H9 (cell line): ENCODE results near the gene SDHAF3. TPM values are rescaled to one million over a fixed set of nuclear protein-coding genes. Genes with fewer than 3 reads are reported as not detected.

Source experiments
- DNase-seq: peaks from one replicate; pipeline ENCODE4 v3.0.0-alpha.2; 2017
- H2AFZ ChIP-seq: one replicate; pipeline ENCODE4 v1.6.1; 2013; ENCODE audit warnings: mild to moderate bottlenecking, low read length, control low read depth, moderate library complexity
- H2AK5ac ChIP-seq: 2 replicates; pipeline ENCODE4 v1.6.1; 2013; ENCODE audit warnings: low read length, control low read depth, mixed read lengths; ENCODE audit not compliant: insufficient read length
- H2BK120ac ChIP-seq: one replicate; pipeline ENCODE4 v1.6.1; 2013; ENCODE audit warnings: low read depth, mild to moderate bottlenecking, low read length, control low read depth, inconsistent platforms; ENCODE audit not compliant: poor library complexity, severe bottlenecking
- H2BK12ac ChIP-seq: 2 replicates; pipeline ENCODE4 v1.6.1; 2013; ENCODE audit warnings: low read length, control low read depth, mixed read lengths, low read depth; ENCODE audit not compliant: insufficient read length
- H2BK15ac ChIP-seq: 2 replicates; pipeline ENCODE4 v1.6.1; 2013; ENCODE audit warnings: low read depth, low read length, control low read depth
- H2BK20ac ChIP-seq: one replicate; pipeline ENCODE4 v1.6.1; 2013; ENCODE audit warnings: low read depth, mild to moderate bottlenecking, low read length, control low read depth, inconsistent platforms; ENCODE audit not compliant: poor library complexity, severe bottlenecking
- H2BK5ac ChIP-seq: 2 replicates; pipeline ENCODE4 v1.6.1; 2013; ENCODE audit warnings: low read length, control low read depth, mixed read lengths; ENCODE audit not compliant: insufficient read length
- H3K14ac ChIP-seq: 2 replicates; pipeline ENCODE4 v1.6.1; 2013; ENCODE audit warnings: low read length, control low read depth; ENCODE audit not compliant: insufficient read depth
- H3K18ac ChIP-seq: 2 replicates; pipeline ENCODE4 v1.6.1; 2013; ENCODE audit warnings: low read depth, mild to moderate bottlenecking, mixed read lengths, low read length, control low read depth; ENCODE audit not compliant: insufficient read length
- H3K23ac ChIP-seq: 2 replicates; pipeline ENCODE4 v1.6.1; 2013; ENCODE audit warnings: low read length, control low read depth, mixed read lengths, low read depth; ENCODE audit not compliant: insufficient read length
- H3K23me2 ChIP-seq: 2 replicates; pipeline ENCODE4 v1.6.1; 2013; ENCODE audit warnings: low read depth, mild to moderate bottlenecking, mixed read lengths, low read length, control low read depth; ENCODE audit not compliant: insufficient read length, poor library complexity, severe bottlenecking
- H3K27ac ChIP-seq: 2 replicates; pipeline ENCODE4 v1.5.1; 2013; ENCODE audit warnings: low read length, control low read depth, mixed read lengths, low read depth; ENCODE audit not compliant: insufficient read length
- H3K27me3 ChIP-seq: 2 replicates; pipeline ENCODE4 v1.6.1; 2013; ENCODE audit warnings: low read length, control low read depth, inconsistent platforms; ENCODE audit not compliant: insufficient read depth
- H3K4ac ChIP-seq: 2 replicates; pipeline ENCODE4 v1.6.1; 2013; ENCODE audit warnings: low read depth, mild to moderate bottlenecking, control low read depth, inconsistent platforms, low read length, moderate library complexity
- H3K4me1 ChIP-seq: 2 replicates; pipeline ENCODE4 v1.6.1; 2013; ENCODE audit warnings: low read length, control low read depth, inconsistent platforms; ENCODE audit not compliant: insufficient read depth
- H3K4me2 ChIP-seq: 2 replicates; pipeline ENCODE4 v1.6.1; 2013; ENCODE audit warnings: low read length, control low read depth, mixed read lengths; ENCODE audit not compliant: insufficient read length, insufficient read depth
- H3K56ac ChIP-seq: 2 replicates; pipeline ENCODE4 v1.6.1; 2013; ENCODE audit warnings: low read depth, mild to moderate bottlenecking, mixed read lengths, low read length, control low read depth; ENCODE audit not compliant: insufficient read length
- H3K79me1 ChIP-seq: 2 replicates; pipeline ENCODE4 v1.6.1; 2013; ENCODE audit warnings: low read depth, mild to moderate bottlenecking, moderate library complexity, low read length, control low read depth, inconsistent platforms; ENCODE audit not compliant: insufficient read depth, poor library complexity, severe bottlenecking
- H3K79me2 ChIP-seq: 2 replicates; pipeline ENCODE4 v1.6.1; 2013; ENCODE audit warnings: low read length, control low read depth, inconsistent platforms; ENCODE audit not compliant: insufficient read depth
- H3K9ac ChIP-seq: 2 replicates; pipeline ENCODE4 v1.6.1; 2013; ENCODE audit warnings: low read length, control low read depth, mixed read lengths; ENCODE audit not compliant: insufficient read length; ENCODE audit errors: extremely low read depth
- H3K9me3 ChIP-seq: one replicate; pipeline ENCODE4 v1.6.1; 2013; ENCODE audit warnings: low read depth, low read length, inconsistent platforms; ENCODE audit not compliant: control insufficient read depth
- H3T11ph ChIP-seq: one replicate; pipeline ENCODE4 v1.6.1; 2013; ENCODE audit warnings: mild to moderate bottlenecking, low read length, control low read depth, inconsistent platforms
- H4K20me1 ChIP-seq: one replicate; pipeline ENCODE4 v1.6.1; 2013; ENCODE audit not compliant: control insufficient read depth, insufficient read length, insufficient read depth
- H4K5ac ChIP-seq: 2 replicates; pipeline ENCODE4 v1.6.1; 2013; ENCODE audit warnings: low read depth, mild to moderate bottlenecking, mixed read lengths, low read length, control low read depth; ENCODE audit not compliant: insufficient read length
- H4K8ac ChIP-seq: replicated peaks from 2 replicates; pipeline ENCODE4 v1.6.1; 2013; ENCODE audit warnings: low read length, control low read depth, mixed read lengths, low read depth; ENCODE audit not compliant: insufficient read length
- H4K91ac ChIP-seq: 2 replicates; pipeline ENCODE4 v1.6.1; 2013; ENCODE audit warnings: low read depth, mild to moderate bottlenecking, moderate library complexity, mixed read lengths, low read length, control low read depth; ENCODE audit not compliant: insufficient read length
- H3K27ac Mint-ChIP-seq, 3 experiments: 2 replicates in 2 of 3; 3 replicates in 1 of 3; pipeline ENCODE4 v1.8.0; 2020 to 2021; ENCODE audit warnings: mixed read lengths in 3 of 3, mild to moderate bottlenecking in 1 of 3, moderate library complexity in 1 of 3
- H3K27me3 Mint-ChIP-seq: 2 replicates; pipeline ENCODE4 v1.8.0; 2021; ENCODE audit warnings: low read depth, mild to moderate bottlenecking, moderate library complexity, mixed read lengths
- H3K36me3 Mint-ChIP-seq, 3 experiments: 2 replicates in 2 of 3; 3 replicates in 1 of 3; pipeline ENCODE4 v1.8.0; 2020 to 2021; ENCODE audit warnings: low read depth in 3 of 3, mixed read lengths in 3 of 3; ENCODE audit not compliant: insufficient read depth in 1 of 3
- H3K4me1 Mint-ChIP-seq, 2 experiments: 2 replicates each; pipeline ENCODE4 v1.8.0; 2020; ENCODE audit warnings: mixed read lengths in 2 of 2
- H3K4me3 Mint-ChIP-seq, 2 experiments: 2 replicates in 1 of 2; 3 replicates in 1 of 2; pipeline ENCODE4 v1.8.0; 2020 to 2021; ENCODE audit warnings: mild to moderate bottlenecking in 2 of 2, mixed read lengths in 2 of 2, moderate library complexity in 1 of 2
- H3K9me3 Mint-ChIP-seq, 2 experiments: 2 replicates in 1 of 2; 3 replicates in 1 of 2; pipeline ENCODE4 v1.8.0; 2020; ENCODE audit warnings: mild to moderate bottlenecking in 2 of 2, mixed read lengths in 2 of 2, moderate library complexity in 1 of 2
- CTCF ChIP-seq: fragments of 200-600 bp; sonication (generic); conservative IDR thresholded peaks from 3 replicates; pipeline ENCODE4 v1.8.0; 2021; ENCODE audit warnings: antibody characterized with exemption, mild to moderate bottlenecking
- WGBS: extraction: QIAGEN DNeasy Blood & Tissue Kit; methylation state at CpG from one replicate; pipeline ENCODE4 v1.1.7; 2013; ENCODE audit warnings: missing lambda C conversion rate, low lambda C conversion rate, mixed read lengths; ENCODE audit not compliant: insufficient read length; ENCODE audit errors: extremely low coverage; 5-methylcytosine and 5-hydroxymethylcytosine counted together
- total RNA-seq: library from RNA; stranded (reverse); gene quantifications from 2 replicates; pipeline ENCODE4 v1.2.1, GENCODE V29; 2021

Gene SDHAF3
- total RNA-seq, 1 experiment from 2014 or later, result 14.1 TPM

GRCh38 chr7:97138830-97139229, 21.3 kb downstream of the SDHAF3 start:
- H3K4me1 Mint-ChIP-seq, result peaks cover 2% of the 10 kb centered on the region in 2 experiments

More at GRCh38 chr7:97138830-97139229, 21.3 kb downstream of the SDHAF3 start:
- Mint-ChIP-seq H3K9me3 (peaks cover 50 to 52% of the 10 kb centered on the region in 2 experiments), H3K36me3 (peaks cover 60 to 72% (median 62%) of the 10 kb centered on the region in 3 experiments), H3K27ac (no peak overlapping the region), H3K27me3 (no peaks in the 10 kb centered on the region), H3K4me3 (no peak overlapping the region)
- H3K9ac ChIP-seq, result no peak overlapping the region
- no peak overlapping the region for H3K14ac ChIP-seq
- no peak overlapping the region for H3K27ac ChIP-seq
- peaks cover 20% of the 10 kb centered on the region for H3K9me3 ChIP-seq
- no peak overlapping the region for H2BK5ac ChIP-seq
- no peak overlapping the region for H4K91ac ChIP-seq
- H3K4ac ChIP-seq, result no peak overlapping the region
- no peak for DNase-seq
- H2BK20ac ChIP-seq, result no peak overlapping the region
- no peak overlapping the region for H4K8ac ChIP-seq
- no peak overlapping the region for H3T11ph ChIP-seq
- H3K27me3 ChIP-seq, result no peaks in the 10 kb centered on the region
- no peak overlapping the region for H2BK12ac ChIP-seq
- no peak overlapping the region for H3K4me2 ChIP-seq
- no peak for TF ChIP-seq CTCF
- H2AK5ac ChIP-seq, result no peak overlapping the region
- H3K18ac ChIP-seq, result no peak overlapping the region
- H4K5ac ChIP-seq, result no peak overlapping the region
- no peaks in the 10 kb centered on the region for H3K23me2 ChIP-seq
- no peaks in the 10 kb centered on the region for H3K4me1 ChIP-seq
- no peak overlapping the region for H2BK120ac ChIP-seq
- no peak overlapping the region for H3K23ac ChIP-seq
- no CpG with 5 or more reads among the region's 8 CpGs for WGBS
- no peaks in the 10 kb centered on the region for H3K79me1 ChIP-seq
- H3K56ac ChIP-seq, result no peak overlapping the region
- no peak overlapping the region for H2AFZ ChIP-seq
- H4K20me1 ChIP-seq, result no peaks in the 10 kb centered on the region
- peaks cover 2% of the 10 kb centered on the region; the same call in 1 of the 2 replicates for H3K79me2 ChIP-seq
- H2BK15ac ChIP-seq, result no peak overlapping the region
